HG03135 (cell line): ENCODE data around the gene CTBP1.

Source experiments
- ATAC-seq: cut with Tn5 transposase; IDR thresholded peaks from one replicate; pipeline ENCODE4 v1.9.1; 2021; ENCODE audit warnings: mild to moderate bottlenecking, moderate library complexity; ENCODE audit not compliant: unreplicated experiment

The CTBP1 gene

GRCh38 chr4:1250921-1251772 lies 2.2 kb upstream of the CTBP1 start:
- no peak for ATAC-seq

- no peak for ATAC-seq
Measured at GRCh38 chr4:1250527-1250812, 1.5 kb upstream of the CTBP1 start.

- ATAC-seq: peak; percentile 2
Measured at GRCh38 chr4:1249731-1250526, 999 bp upstream of the CTBP1 start.

GRCh38 chr4:1249148-1249730 lies 309 bp upstream of the CTBP1 start:
- ATAC-seq: peak; percentile 54

- no peak for ATAC-seq
Measured at GRCh38 chr4:1247864-1248244, 1.1 kb downstream of the CTBP1 start.

DNA sequence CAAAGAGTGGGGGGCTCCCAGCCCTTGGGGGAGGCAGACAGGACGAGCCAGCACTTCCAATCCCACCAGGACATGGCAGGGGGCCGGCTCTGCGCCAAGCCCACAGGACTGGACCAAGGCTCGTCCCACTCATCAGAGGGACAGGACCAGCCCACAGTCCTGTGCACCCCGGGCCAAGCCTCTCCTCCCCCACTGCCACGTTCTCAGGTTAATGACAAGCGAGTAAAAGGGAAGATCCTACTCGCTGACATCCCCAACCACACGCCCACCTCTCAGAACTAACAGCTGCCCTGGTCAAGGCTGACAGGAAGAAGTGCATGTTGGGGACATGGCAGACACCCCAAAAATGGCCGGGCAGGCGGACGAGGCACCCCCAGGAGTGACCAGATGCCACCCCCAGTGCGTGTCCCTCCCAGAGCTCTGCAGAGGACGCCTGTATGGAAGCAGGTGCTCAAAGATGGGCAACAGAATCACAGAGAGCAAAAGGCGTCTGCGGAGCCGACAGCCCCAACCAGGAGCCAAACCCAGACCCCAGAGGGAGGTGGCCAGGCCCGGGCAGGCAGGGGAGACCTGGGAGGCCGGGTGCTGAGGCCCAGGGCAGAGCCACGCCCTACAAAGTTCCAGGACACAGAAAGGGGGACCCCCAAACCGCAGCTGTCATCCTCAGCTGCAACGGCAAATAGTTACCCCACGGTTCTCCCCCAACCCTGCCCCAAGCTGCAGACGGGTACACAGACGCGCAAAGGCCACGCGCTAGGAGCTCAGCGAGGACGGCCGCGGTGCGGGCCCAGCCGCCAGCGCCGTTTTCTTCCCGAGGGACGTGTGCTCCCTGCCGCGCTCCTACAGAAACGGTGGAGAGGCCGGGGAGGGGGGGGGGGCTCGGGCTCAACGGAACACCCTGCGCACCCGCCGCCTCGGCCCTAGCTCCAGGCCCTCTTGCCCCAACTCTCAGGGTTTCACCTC lies 1.7 kb downstream of the CTBP1 start:
- no peak for ATAC-seq

- ATAC-seq: no peak
Measured at GRCh38 chr4:1246111-1246881, 2.6 kb downstream of the CTBP1 start.

- ATAC-seq: no peak
Measured at GRCh38 chr4:1245481-1246051, 3.4 kb downstream of the CTBP1 start.

DNA sequence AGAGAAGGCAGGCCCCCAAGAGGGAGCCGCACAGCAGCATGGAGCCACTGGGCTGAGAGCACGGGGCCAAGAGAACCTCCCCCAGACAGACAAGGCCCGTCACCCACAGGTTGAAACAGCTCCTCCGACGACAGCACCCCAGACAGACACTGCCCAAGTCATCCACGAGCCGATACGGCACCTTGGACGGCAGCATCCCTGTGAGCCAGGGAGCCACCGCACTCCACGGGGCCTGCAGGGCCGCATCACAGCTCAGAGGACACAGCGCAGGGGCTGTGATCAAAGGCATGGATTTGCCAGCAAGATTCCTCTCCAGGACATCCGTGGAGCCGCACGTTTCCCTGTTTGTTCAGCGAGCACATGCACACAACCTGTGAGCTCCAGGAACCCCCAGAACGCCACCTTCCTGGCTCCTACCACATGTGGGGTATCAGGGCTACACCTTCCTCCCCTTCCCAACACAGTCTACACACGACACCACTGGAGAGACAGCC lies 3.9 kb downstream of the CTBP1 start:
- no peak for ATAC-seq

DNA sequence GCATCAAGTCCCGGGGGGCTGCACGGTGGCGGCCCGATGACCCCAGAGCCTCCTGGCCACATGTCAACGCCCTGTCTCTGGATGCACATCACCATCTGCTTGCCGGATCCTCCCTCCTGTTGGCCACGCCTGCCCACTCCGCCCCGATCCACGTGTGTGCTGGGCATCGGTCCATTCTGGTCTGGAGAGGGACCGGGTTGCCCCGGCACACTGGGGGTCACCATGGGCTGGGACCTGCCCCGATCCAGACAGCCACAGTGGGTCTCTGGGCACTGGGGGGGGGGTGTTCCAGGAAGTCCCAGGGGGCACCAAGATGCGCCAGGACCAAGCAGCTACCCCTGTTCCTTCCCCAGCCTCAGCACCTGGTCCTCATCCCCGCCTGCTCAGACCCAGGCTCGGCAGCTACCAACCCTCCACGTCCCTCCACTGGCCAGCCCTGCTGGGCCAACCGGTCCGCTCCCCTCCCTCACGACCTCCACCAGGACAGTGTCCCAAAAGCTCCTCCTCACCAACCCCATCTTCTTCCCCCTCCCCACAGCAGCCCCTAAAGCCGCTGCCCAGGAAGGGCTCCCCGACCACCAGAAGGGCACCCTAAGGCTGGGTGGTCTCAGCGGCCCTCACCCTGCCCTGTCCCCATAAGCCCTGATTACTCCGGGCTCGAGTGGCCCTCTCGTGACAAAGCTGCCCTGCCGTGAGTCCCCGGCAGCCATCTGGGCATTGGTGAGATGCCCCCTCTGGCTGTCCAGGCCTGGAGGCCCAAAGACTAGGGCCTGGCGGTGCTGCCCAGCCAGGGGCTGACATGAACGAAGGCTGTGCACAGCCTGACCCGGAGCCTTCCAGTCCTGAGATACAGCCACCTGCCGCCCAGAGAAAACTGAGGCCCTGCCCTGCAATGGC lies 4.6 kb downstream of the CTBP1 start:
- ATAC-seq: no peak

DNA sequence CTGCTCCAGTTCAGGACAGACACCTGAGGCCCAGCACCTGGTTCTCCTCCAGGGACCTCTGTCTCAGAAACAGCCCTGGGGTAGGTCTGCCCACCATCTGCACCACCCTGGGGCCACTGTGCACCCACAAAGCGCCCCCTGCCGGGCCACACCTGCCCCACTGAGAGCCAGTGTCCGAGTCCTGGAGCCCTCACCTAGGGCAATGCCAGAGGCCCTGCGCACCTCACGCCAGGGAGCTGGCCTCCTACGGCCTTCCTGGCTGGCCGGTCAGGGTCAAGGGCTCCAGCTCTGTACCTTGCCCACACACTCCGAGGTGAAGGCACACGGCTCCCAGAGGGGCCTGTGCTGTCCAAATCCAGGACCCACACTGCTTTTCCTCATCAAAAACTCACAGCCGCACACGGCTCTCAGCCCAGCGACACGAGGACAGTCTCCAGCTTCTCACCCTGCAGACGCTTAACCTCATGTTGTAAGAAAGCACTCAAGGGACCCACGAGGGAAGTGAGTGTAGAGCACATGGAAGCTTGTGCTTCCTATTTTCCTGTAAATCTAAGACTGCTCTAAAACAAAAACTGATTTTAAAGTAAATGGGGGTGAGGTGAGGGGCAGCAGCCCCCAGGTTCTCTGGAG lies 5.4 kb downstream of the CTBP1 start:
- no peak for ATAC-seq

GRCh38 chr4:1242506-1243450 lies 6.2 kb downstream of the CTBP1 start:
- ATAC-seq: no peak

DNA sequence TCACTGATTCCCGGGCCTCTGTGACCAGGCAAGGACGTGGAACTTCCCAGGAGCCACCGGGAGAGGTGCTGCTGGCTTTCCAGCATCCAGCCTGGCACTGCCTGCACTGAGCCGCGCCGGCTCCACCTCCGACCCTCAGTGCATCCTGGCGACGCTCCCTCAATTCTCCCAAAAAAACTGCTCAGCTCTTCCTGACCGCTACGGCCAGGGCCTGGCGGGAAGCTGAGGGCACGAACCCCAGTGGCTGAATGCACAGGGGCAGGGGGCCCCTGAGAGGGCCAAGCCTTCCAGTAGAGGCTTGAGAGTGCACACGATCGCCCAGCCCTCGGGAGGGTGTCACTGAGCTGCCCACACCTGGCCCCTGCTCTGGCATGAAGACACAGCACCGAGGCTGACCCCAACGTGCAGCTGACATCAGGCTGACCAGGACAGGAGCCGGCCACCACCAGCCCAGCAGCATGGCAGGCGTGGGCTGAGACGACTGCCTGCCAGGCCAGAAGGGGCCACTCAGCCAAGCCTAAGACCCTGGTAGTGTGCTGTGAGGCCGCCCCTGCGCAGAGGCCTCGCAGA lies 6.9 kb downstream of the CTBP1 start:
- ATAC-seq: no peak

- no peak for ATAC-seq
Measured at GRCh38 chr4:1241466-1241935, 7.4 kb downstream of the CTBP1 start.

DNA sequence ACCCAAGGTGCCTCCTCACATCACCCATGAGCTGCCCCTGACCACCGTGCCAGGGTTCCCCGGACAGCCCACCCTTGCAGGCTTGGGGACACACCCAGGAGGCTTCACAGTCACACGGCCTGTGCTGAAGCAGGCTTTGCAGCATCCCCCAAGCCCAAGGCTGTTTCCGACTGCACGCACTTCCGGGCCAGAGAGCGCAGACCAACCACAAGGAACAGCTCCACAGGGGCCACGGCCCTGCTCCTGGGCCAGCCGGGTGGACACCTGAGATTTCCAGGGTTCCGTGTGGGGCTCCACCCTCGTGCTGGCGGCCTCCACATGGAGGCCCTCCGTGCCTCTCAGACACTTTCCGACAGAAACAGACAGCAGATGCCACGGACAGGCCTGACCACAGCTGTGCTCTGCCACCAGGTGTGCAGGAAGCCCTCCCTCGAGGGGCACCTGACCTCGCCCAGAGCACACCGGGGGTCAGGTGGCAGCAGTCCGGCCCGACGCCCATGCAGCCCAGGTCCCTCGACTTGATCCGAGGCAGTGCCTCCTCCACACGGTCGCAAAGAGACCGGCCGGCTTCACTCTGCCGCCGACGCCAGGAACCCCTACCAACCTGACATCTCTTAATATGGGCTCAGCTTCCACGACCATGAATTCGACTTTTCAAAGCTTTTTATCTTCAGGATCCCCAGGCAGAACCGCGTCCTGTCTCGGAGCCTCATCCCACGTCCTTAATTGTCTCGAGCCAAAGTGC lies 8.0 kb downstream of the CTBP1 start:
- ATAC-seq: no peak

DNA sequence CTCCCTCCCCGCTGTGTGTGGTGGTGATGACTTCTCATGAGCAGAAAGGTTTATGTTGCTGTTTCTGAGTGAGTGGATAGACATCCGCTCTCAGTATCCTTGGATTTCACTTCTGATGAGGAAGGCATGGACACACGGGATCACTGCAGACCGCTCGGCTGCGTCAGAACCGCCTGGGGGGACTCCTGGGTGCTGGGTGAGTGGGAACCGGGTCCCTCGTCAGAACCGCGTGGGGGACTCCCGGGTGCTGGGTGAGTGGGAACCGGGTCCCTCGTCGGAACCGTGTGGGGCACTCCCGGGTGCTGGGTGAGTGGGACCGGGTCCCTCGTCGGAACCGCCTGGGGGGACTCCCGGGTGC lies 9.0 kb downstream of the CTBP1 start:
- ATAC-seq: no peak
